NCI-H446 (cell line): ENCODE data around the gene COL25A1.
"Not testable (repeated sequence)": the region's sequence is repeated elsewhere in the genome, so short reads cannot be mapped to it uniquely, and the experiment has no call there.

ENCODE experiments used
- DNase-seq, 2 experiments: peaks; one replicate each; lab custom pipeline; 2025; lab: John Stamatoyannopoulos, UW

Gene COL25A1

GRCh38 chr4:108959491-108959890 lies 343.0 kb downstream of the COL25A1 start:
- no peak for DNase-seq

GRCh38 chr4:108954880-108955279 lies 347.6 kb downstream of the COL25A1 start:
- DNase-seq, result no peak

GRCh38 chr4:108953941-108954340 lies 348.5 kb downstream of the COL25A1 start:
- no peak for DNase-seq

- DNase-seq, result no peak
Observed at GRCh38 chr4:108950158-108950915, 352.1 kb downstream of the COL25A1 start.

GRCh38 chr4:108947526-108947925 lies 354.9 kb downstream of the COL25A1 start:
- DNase-seq, result no peak

GRCh38 chr4:108946237-108946636 lies 356.2 kb downstream of the COL25A1 start:
- DNase-seq, result no peak

GRCh38 chr4:108943976-108944591 lies 358.4 kb downstream of the COL25A1 start:
- no peak for DNase-seq

GRCh38 chr4:108943371-108943770 lies 359.1 kb downstream of the COL25A1 start:
- no peak for DNase-seq

- DNase-seq, result no peak
Observed at GRCh38 chr4:108941904-108942430, 360.5 kb downstream of the COL25A1 start.

- no peak for DNase-seq
Observed at GRCh38 chr4:108940634-108941033, 361.8 kb downstream of the COL25A1 start.

- DNase-seq, result no peak
Observed at GRCh38 chr4:108940149-108940548, 362.3 kb downstream of the COL25A1 start.

- DNase-seq, result no peak
Observed at GRCh38 chr4:108937066-108937465, 365.4 kb downstream of the COL25A1 start.

GRCh38 chr4:108933925-108934324 lies 368.5 kb downstream of the COL25A1 start:
- not testable (repeated sequence) for DNase-seq

- no peak for DNase-seq
Observed at GRCh38 chr4:108933046-108933445, 369.4 kb downstream of the COL25A1 start.

- DNase-seq, result no peak
Observed at GRCh38 chr4:108931926-108932325, 370.5 kb downstream of the COL25A1 start.

- DNase-seq, result no peak
Observed at GRCh38 chr4:108930186-108930585, 372.3 kb downstream of the COL25A1 start.

GRCh38 chr4:108926781-108927180 lies 375.7 kb downstream of the COL25A1 start:
- DNase-seq, result no peak

GRCh38 chr4:108926061-108926460 lies 376.4 kb downstream of the COL25A1 start:
- DNase-seq, result no peak

- no peak for DNase-seq
Observed at GRCh38 chr4:108922191-108922590, 380.3 kb downstream of the COL25A1 start.

- no peak for DNase-seq
Observed at GRCh38 chr4:108920395-108921087, 381.9 kb downstream of the COL25A1 start.

GRCh38 chr4:108919226-108919893 lies 383.1 kb downstream of the COL25A1 start:
- no peak for DNase-seq

- DNase-seq, result no peak
Observed at GRCh38 chr4:108917255-108917654, 385.2 kb downstream of the COL25A1 start.
